ENCODE results near the gene EYS. TPM values are rescaled to one million over a fixed set of nuclear protein-coding genes. Genes with fewer than 3 reads are reported as not detected.

The EYS gene
- total and polyA plus RNA-seq, 2 of the 13 experiments (the other 11 are each of a cell fraction or from before 2014, with no cell fraction given): 0.04 to 0.07 TPM

DNA sequence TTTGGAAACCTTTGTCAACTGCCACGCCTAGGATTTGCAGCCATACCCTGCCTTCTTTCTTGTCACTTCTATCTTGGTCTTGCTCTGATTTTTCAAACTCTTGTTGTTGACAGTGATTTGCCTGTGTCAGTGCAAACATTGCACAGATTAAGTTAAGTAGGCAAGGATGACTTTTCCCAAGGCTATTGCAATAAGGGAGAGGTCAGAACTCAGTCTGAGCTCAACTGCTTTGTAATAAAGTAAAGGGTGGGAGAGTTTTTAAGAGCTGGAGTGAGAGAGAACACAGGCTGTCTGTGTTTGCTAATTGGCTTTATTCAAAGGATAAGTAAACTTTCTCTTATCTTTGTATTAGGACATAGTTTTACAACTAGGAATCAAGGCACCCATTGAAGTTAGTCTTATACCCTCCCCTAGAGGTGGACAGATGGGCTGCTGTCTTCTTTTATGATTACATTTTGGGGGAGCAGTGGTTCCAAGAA lies 1622.8 kb downstream of the EYS start (continued):
- no peak for TF ChIP-seq ZNF839 (CRISPR knock-in tag; IDR thresholded peaks at IDR 0.05; ENCODE audit: borderline replicate concordance)
- TF ChIP-seq, protein P1, sequence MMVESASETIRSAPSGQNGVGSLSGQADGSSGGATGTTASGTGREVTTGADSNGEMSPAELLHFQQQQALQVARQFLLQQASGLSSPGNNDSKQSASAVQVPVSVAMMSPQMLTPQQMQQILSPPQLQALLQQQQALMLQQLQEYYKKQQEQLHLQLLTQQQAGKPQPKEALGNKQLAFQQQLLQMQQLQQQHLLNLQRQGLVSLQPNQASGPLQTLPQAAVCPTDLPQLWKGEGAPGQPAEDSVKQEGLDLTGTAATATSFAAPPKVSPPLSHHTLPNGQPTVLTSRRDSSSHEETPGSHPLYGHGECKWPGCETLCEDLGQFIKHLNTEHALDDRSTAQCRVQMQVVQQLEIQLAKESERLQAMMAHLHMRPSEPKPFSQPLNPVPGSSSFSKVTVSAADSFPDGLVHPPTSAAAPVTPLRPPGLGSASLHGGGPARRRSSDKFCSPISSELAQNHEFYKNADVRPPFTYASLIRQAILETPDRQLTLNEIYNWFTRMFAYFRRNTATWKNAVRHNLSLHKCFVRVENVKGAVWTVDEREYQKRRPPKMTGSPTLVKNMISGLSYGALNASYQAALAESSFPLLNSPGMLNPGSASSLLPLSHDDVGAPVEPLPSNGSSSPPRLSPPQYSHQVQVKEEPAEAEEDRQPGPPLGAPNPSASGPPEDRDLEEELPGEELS (CRISPR knock-in tag; IDR thresholded peaks at IDR 0.05): 0 out of 2 replicates have a peak, but pooled peaks have one; percentile 24
- no peak for TF ChIP-seq ZC3H13 (CRISPR knock-in tag; IDR thresholded peaks at IDR 0.05)
- 0 out of 2 replicates have a peak, but pooled peaks have one; percentile 45 for TF ChIP-seq SOX5 (CRISPR knock-in tag; IDR thresholded peaks at IDR 0.05; ENCODE audit: borderline replicate concordance)
- TF ChIP-seq NFIC (IDR thresholded peaks at IDR 0.05; ENCODE audit: low read length): peak; percentile 37
- 0 out of 2 replicates have a peak, but pooled peaks have one; percentile 73 for TF ChIP-seq NKX3-1 (CRISPR knock-in tag; IDR thresholded peaks at IDR 0.05)
- TF ChIP-seq HDAC2 (CRISPR knock-in tag; IDR thresholded peaks at IDR 0.05): peak; percentile 79
- TF ChIP-seq, protein P2, sequence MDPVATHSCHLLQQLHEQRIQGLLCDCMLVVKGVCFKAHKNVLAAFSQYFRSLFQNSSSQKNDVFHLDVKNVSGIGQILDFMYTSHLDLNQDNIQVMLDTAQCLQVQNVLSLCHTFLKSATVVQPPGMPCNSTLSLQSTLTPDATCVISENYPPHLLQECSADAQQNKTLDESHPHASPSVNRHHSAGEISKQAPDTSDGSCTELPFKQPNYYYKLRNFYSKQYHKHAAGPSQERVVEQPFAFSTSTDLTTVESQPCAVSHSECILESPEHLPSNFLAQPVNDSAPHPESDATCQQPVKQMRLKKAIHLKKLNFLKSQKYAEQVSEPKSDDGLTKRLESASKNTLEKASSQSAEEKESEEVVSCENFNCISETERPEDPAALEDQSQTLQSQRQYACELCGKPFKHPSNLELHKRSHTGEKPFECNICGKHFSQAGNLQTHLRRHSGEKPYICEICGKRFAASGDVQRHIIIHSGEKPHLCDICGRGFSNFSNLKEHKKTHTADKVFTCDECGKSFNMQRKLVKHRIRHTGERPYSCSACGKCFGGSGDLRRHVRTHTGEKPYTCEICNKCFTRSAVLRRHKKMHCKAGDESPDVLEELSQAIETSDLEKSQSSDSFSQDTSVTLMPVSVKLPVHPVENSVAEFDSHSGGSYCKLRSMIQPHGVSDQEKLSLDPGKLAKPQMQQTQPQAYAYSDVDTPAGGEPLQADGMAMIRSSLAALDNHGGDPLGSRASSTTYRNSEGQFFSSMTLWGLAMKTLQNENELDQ (CRISPR knock-in tag; IDR thresholded peaks at IDR 0.05; ENCODE audit: borderline replicate concordance): no peak
- TF ChIP-seq, protein P3, sequence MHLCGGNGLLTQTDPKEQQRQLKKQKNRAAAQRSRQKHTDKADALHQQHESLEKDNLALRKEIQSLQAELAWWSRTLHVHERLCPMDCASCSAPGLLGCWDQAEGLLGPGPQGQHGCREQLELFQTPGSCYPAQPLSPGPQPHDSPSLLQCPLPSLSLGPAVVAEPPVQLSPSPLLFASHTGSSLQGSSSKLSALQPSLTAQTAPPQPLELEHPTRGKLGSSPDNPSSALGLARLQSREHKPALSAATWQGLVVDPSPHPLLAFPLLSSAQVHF (CRISPR knock-in tag; IDR thresholded peaks at IDR 0.05): no peak
- TF ChIP-seq IRF2 (CRISPR knock-in tag; IDR thresholded peaks at IDR 0.05): no peak
- TF ChIP-seq, protein P4, sequence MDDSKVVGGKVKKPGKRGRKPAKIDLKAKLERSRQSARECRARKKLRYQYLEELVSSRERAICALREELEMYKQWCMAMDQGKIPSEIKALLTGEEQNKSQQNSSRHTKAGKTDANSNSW (CRISPR knock-in tag; IDR thresholded peaks at IDR 0.05; ENCODE audit: borderline replicate concordance): no peak
- TF ChIP-seq, protein P5, sequence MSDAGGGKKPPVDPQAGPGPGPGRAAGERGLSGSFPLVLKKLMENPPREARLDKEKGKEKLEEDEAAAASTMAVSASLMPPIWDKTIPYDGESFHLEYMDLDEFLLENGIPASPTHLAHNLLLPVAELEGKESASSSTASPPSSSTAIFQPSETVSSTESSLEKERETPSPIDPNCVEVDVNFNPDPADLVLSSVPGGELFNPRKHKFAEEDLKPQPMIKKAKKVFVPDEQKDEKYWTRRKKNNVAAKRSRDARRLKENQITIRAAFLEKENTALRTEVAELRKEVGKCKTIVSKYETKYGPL (CRISPR knock-in tag; IDR thresholded peaks at IDR 0.05): no peak
- TF ChIP-seq ZNF260 (CRISPR knock-in tag; IDR thresholded peaks at IDR 0.05; ENCODE audit: borderline replicate concordance, low read depth): no peak
- no peak for TF ChIP-seq ZNF577 (CRISPR knock-in tag; IDR thresholded peaks at IDR 0.05; ENCODE audit: borderline replicate concordance, low read depth)
- TF ChIP-seq TAF15 (IDR thresholded peaks at IDR 0.05; ENCODE audit: low read depth, low read length, poor library complexity, severe bottlenecking): no peak
- TF ChIP-seq, protein P6, sequence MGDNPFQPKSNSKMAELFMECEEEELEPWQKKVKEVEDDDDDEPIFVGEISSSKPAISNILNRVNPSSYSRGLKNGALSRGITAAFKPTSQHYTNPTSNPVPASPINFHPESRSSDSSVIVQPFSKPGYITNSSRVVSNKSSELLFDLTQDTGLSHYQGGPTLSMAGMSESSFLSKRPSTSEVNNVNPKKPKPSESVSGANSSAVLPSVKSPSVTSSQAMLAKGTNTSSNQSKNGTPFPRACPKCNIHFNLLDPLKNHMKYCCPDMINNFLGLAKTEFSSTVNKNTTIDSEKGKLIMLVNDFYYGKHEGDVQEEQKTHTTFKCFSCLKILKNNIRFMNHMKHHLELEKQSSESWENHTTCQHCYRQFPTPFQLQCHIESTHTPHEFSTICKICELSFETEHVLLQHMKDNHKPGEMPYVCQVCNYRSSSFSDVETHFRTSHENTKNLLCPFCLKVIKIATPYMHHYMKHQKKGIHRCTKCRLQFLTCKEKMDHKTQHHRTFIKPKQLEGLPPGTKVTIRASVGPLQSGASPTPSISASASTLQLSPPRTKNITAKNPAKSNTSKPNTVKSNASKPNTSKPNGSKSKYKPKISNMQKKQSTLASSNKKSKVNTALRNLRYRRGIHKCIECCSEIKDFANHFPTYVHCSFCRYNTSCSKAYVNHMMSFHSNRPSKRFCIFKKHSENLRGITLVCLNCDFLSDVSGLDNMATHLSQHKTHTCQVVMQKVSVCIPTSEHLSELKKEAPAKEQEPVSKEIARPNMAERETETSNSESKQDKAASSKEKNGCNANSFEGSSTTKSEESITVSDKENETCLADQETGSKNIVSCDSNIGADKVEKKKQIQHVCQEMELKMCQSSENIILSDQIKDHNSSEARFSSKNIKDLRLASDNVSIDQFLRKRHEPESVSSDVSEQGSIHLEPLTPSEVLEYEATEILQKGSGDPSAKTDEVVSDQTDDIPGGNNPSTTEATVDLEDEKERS (CRISPR knock-in tag; IDR thresholded peaks at IDR 0.05): no peak
- TF ChIP-seq FOXP1 (IDR thresholded peaks at IDR 0.05): no peak
- peak; percentile 36; the same call in 1 of the 2 replicates for TF ChIP-seq FOXP1 (CRISPR knock-in tag; IDR thresholded peaks at IDR 0.05)
- TF ChIP-seq, protein P7, sequence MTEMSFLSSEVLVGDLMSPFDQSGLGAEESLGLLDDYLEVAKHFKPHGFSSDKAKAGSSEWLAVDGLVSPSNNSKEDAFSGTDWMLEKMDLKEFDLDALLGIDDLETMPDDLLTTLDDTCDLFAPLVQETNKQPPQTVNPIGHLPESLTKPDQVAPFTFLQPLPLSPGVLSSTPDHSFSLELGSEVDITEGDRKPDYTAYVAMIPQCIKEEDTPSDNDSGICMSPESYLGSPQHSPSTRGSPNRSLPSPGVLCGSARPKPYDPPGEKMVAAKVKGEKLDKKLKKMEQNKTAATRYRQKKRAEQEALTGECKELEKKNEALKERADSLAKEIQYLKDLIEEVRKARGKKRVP (CRISPR knock-in tag; IDR thresholded peaks at IDR 0.05): no peak

All from HepG2 (cell line).